Esophagus muscularis mucosa (tissue), 4 donors: Measurements from ENCODE around the gene CYP2W1. TPM values are rescaled to one million over a fixed set of nuclear protein-coding genes. Genes with fewer than 3 reads are reported as not detected.
A peak's percentile ranks its signal among the peaks of the same experiment; 100 is the strongest.

Experiments
- DNase-seq: peaks from one replicate; pipeline ENCODE4 v3.0.0-alpha.2; 2017; ENCODE audit errors: extremely low spot score
- H3K27ac ChIP-seq, 4 donors: fragments of 200-600 bp; sonication (generic); replicated peaks in 1 of 4; 1 replicate in 3 of 4; 2 replicates in 1 of 4; pipeline ENCODE4 v1.5.1; 2016 to 2019; ENCODE audit warnings: mild to moderate bottlenecking in 1 of 4
- H3K27me3 ChIP-seq, 4 donors: fragments of 200-600 bp; sonication (generic); one replicate each; pipeline versions ENCODE4 v1.5.1 to v1.6.0; 2016 to 2019
- H3K36me3 ChIP-seq, 4 donors: fragments of 200-600 bp; sonication (generic); one replicate each; pipeline ENCODE4 v1.5.1; 2016 to 2019
- H3K4me1 ChIP-seq, 4 donors: fragments of 200-600 bp; sonication (generic); one replicate each; pipeline ENCODE4 v1.5.1; 2016 to 2019
- H3K4me3 ChIP-seq, 4 donors: fragments of 200-600 bp; sonication (generic); 1 replicate in 2 of 4; 2 replicates in 2 of 4; pipeline ENCODE4 v1.5.1; 2016 to 2019; ENCODE audit warnings: mild to moderate bottlenecking in 4 of 4, moderate library complexity in 1 of 4
- H3K9me3 ChIP-seq, 4 donors: fragments of 200-600 bp; sonication (generic); 1 replicate in 3 of 4; 2 replicates in 1 of 4; pipeline ENCODE4 v1.5.1; 2016 to 2019
- EP300 ChIP-seq: sonication (generic); formaldehyde crosslinking; IDR thresholded peaks from one replicate; pipeline ENCODE4 v1.6.1; 2017; ENCODE audit warnings: antibody characterized with exemption
- POLR2A ChIP-seq: fragments of 450-650 bp; IDR thresholded peaks from one replicate; pipeline ENCODE4 v1.6.1; 2017; ENCODE audit warnings: antibody characterized with exemption, moderate library complexity, mild to moderate bottlenecking, low read depth
- POLR2AphosphoS5 ChIP-seq, 2 donors: sonication (generic); formaldehyde crosslinking; IDR thresholded peaks; one replicate each; pipeline ENCODE4 v1.6.1; 2017; ENCODE audit warnings: antibody characterized with exemption in 2 of 2
- WGBS: methylation state at CpG from one replicate; pipeline ENCODE4 v1.1.5; 2018; 5-methylcytosine and 5-hydroxymethylcytosine counted together
- intact Hi-C: fragments of 100-400 bp; cut with DNase I; formaldehyde crosslinking; loops from one replicate; pipeline ENCODE4 v1.15.1; 2023
- total RNA-seq, 4 donors: library from RNA; depleted of rRNA; stranded (reverse); fragments of >200 nt; gene quantifications; one replicate each; pipeline versions ENCODE4 v1.1.0 to v1.2.1, GENCODE V29; 2016
- TF ChIP-seq, protein P1 (sequence below), 3 experiments: fragments of 200-600 bp in 2 of 3; fragments of 450-650 bp in 1 of 3; sonication (generic) in 2 of 3; IDR thresholded peaks; one replicate each; pipeline ENCODE4 v1.5.1; 2017 to 2019; ENCODE audit warnings: antibody characterized with exemption in 3 of 3, mild to moderate bottlenecking in 2 of 3, moderate library complexity in 1 of 3

The CYP2W1 gene
- total RNA-seq, 4 donors from 2014 or later = 0.23 to 0.66 TPM; not detected in 2

DNA sequence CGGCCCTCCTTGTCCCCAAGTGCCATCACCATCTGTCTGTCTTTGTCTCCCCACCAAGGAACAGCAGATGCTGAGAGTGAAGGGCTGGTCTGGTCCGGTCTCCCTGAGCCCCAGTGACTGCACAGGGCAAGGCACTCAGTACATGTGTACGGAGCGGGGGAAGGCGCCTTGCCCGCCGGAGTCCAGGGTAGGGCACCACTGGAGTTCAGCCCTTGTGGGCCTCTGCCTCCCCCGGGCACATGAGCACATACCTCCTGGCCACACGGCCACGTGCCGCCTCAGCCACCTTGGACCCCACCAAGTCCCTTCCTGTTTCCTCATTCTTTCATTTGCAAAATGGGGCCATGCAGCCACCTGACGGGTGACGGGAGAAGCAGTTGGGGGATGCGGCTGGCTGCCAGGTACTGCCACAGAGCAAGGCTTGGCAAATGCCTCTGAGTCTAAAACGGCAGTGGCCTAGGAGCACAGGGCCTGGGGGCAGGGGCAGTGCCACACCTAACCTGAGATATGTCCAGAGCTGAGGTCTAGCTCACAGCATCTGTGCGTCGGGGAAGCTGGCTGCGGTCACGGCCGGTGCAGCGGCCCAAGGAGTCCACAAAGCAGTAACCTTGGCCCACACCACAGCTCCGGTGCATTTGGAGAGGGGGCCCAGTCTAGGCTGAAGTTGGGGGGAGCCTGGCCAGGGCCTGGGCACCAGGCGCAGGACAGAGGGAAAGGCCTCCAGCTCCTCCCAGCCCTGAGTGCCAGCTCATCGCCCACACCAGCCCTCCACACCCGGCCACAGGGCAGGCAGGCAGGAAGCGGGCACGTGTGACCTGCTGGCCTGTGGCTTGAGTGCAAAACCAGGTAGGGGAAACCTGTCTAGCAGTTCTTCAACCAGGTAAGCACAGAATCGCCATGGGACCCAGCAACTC is 33.7 kb upstream of the CYP2W1 start:
- H3K4me1 ChIP-seq = peaks cover 11 to 23% (median 20%) of the 10 kb centered on the region in 4 donors
- H3K27me3 ChIP-seq = peaks cover 0 to 17% (median 3%) of the 10 kb centered on the region in 4 donors
- H3K36me3 ChIP-seq = peaks cover 0 to 9% (median 0%) of the 10 kb centered on the region in 4 donors
- no peak overlapping the region for H3K27ac ChIP-seq
- H3K4me3 ChIP-seq = no peak overlapping the region
- TF ChIP-seq POLR2AphosphoS5 (IDR thresholded peaks at IDR 0.05) (no peak), EP300 (no peak), POLR2A (no peak)
- TF ChIP-seq, protein P1, sequence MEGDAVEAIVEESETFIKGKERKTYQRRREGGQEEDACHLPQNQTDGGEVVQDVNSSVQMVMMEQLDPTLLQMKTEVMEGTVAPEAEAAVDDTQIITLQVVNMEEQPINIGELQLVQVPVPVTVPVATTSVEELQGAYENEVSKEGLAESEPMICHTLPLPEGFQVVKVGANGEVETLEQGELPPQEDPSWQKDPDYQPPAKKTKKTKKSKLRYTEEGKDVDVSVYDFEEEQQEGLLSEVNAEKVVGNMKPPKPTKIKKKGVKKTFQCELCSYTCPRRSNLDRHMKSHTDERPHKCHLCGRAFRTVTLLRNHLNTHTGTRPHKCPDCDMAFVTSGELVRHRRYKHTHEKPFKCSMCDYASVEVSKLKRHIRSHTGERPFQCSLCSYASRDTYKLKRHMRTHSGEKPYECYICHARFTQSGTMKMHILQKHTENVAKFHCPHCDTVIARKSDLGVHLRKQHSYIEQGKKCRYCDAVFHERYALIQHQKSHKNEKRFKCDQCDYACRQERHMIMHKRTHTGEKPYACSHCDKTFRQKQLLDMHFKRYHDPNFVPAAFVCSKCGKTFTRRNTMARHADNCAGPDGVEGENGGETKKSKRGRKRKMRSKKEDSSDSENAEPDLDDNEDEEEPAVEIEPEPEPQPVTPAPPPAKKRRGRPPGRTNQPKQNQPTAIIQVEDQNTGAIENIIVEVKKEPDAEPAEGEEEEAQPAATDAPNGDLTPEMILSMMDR (IDR thresholded peaks at IDR 0.05) = no peak
- 88% methylated on average over 18 of the region's 28 CpGs for WGBS
- intact Hi-C loops = no loop called here
- DNase-seq = no peak
- H3K9me3 ChIP-seq = no peaks in the 10 kb centered on the region

DNA sequence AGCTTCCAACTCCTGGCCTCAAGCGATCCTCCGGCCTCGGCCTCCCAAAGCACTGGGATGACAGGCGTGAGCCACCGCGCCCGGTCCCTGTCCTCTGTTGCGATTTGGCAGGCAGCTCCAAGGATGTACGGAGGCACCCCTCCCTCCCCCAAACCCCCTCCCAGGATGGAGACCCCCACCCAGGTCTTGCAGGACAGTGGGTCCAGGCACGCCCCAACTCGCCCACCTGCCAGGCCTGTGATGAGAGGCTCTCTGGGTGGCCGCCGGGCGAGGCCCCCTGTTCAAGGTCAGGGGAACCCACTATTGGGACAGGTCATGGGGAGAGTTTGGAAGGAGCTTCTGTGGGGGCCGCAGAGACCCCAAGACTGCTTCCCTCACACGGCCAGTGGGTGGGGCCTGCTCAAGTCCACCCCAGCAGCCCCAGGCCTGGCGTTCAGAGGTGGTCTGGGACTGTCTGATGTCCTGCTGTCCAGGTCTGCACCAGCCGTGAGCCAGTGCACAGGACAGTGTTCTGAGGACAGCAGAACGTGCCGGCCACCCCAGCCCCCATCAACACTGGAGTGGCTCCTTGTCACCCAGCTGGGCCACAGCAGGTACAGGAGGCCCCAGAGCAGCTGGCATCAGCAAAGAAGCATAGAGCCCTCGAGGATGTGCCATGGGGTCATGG is 31.0 kb upstream of the CYP2W1 start:
- peaks cover 0 to 22% (median 3%) of the 10 kb centered on the region in 4 donors for H3K27me3 ChIP-seq
- H3K9me3 ChIP-seq = no peaks in the 10 kb centered on the region
- H3K36me3 ChIP-seq = peaks cover 0 to 9% (median 0%) of the 10 kb centered on the region in 4 donors
- DNase-seq = no peak
- peaks cover 11 to 39% (median 36%) of the 10 kb centered on the region in 4 donors for H3K4me1 ChIP-seq
- no peak overlapping the region for H3K4me3 ChIP-seq
- H3K27ac ChIP-seq = no peak overlapping the region
- WGBS = 91% methylated on average over 13 of the region's 21 CpGs
- intact Hi-C loops = loop anchor here (5.0 kb wide), 1 partner anchor 40 kb away; no protein-coding TSS in a partner anchor
- no peak for TF ChIP-seq POLR2A
- TF ChIP-seq, protein P1 (IDR thresholded peaks at IDR 0.05) = no peak
- TF ChIP-seq POLR2AphosphoS5 (IDR thresholded peaks at IDR 0.05) = no peak
- no peak for TF ChIP-seq EP300

DNA sequence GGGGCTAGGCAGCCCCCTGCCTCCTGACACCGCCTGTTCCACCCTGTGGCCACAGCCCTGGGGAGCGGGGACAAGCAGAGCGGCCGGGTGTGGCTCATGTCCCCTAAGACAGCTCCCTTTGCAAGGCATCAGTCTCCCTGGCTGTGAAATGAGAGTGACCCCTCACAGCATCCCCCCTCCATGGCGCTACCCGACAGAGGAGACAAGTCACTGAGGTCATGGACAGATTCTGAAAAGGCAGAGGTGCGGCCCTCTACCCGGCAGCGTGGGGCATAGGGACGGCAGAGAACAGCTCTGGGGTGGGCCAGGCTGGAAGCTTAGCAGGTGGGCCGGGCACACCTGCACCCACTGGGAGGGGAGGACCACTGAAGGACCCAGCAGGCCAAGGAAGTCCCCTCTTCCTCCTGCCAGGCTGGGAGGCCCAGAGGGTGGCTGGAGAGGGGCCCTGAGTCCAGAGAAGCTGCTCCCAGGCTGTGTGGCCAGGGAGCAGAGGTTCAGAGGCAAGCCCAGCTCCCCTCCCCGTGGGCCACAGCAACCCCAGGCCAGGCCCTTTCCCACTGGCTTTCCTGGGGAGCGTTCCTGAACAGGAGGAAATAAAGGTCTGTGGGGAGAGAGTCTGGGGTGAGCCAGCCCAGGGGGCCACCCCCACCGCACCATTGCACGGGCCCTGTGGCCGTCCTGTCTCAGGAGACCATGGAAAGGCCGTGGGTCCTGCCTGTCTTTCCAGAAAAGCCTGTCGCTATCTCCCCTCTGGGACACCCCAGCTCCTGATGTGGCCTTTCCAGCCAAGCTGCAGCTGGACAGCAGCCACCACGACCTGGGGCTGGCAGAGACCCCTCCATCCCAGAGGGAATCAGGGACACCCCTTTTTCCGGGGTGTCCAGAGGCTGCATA is 30.2 kb upstream of the CYP2W1 start:
- Histone ChIP-seq H3K27ac (peak overlapping the region; percentile 81 to 93 (median 90)), H3K27me3 (peaks cover 0 to 22% (median 3%) of the 10 kb centered on the region in 4 donors), H3K36me3 (peaks cover 0 to 9% (median 0%) of the 10 kb centered on the region in 4 donors), H3K4me3 (peak overlapping the region; percentile 60 to 85 (median 74)), H3K9me3 (no peaks in the 10 kb centered on the region), H3K4me1 (peaks cover 11 to 39% (median 36%) of the 10 kb centered on the region in 4 donors)
- TF ChIP-seq EP300 (no peak), POLR2A (no peak), POLR2AphosphoS5 (IDR thresholded peaks at IDR 0.05) (no peak)
- TF ChIP-seq, protein P1 (IDR thresholded peaks at IDR 0.05) = no peak
- intact Hi-C loops = loop anchor here (5.0 kb wide), 1 partner anchor 40 kb away; no protein-coding TSS in a partner anchor
- 87% methylated on average over 15 of the region's 20 CpGs for WGBS
- no peak for DNase-seq
